ENCODE results near the gene PTPN1. TPM values are rescaled to one million over a fixed set of nuclear protein-coding genes. Genes with fewer than 3 reads are reported as not detected.

The PTPN1 gene
- total and polyA plus RNA-seq, 10 of the 15 experiments (the other 5 are each of a cell fraction or from before 2014, with no cell fraction given), result 15.9 to 74.7 (median 43.9) TPM

DNA sequence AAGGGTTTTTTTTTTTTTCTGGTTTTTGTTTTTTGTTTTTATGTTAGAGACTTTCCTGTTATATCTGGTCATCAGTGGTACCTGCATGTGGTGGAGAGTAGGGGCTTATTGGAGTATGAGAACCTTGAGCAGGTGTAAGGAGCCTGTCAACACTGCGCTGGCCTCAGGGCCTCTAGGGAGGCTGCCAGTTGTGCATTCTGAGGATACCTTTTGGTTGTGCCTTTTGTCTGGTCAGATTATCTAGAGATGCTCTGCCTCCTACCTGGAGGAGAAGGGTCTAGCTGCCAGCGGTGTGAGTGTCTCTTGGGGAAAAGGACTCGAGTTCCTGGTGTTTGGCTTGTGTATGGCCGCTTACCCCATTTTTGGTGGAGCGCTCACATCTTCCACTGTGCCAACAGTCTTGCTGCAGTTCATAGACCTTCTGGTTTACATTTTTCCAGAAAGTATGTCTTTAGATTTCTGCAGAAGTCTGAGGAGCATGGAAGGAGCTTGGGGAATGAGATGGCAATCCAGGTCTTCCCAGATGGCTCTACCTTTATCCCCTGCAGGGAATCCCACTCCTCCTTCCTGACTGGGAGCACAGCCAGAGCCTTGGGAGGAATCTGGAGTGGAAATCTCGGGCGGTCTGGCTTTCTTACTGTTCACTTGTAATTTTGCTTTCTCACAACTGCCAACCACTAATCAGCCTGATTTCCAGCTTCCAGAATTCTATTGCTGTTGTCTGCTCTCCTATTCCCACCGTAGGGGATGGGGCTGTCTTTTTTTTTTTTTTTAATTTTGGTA lies 49.9 kb downstream of the PTPN1 start:
- ChIA-PET CTCF (interaction anchor here (1.0 to 2.2 kb wide), 3 partner anchors 9 to 56 kb away, joined by 3 to 5 read pairs (median 4); no protein-coding TSS in a partner anchor), SMC1A (ENCODE audit: uncharacterized antibody, unreplicated experiment) (interaction anchor here (0.6 to 73.1 kb wide), 3 partner anchors 10 to 903 kb away, joined by 3 to 2799 read pairs (median 4); partner anchors contain the start of gene PTPN1), RAD21 (ENCODE audit: unreplicated experiment) (interaction anchor here (1.1 kb wide), 1 partner anchor 56 kb away, joined by 3 read pairs; no protein-coding TSS in a partner anchor), POLR2A (interaction anchor here (0.7 to 1.2 kb wide), 3 partner anchors 48 to 76 kb away, joined by 3 read pairs; no protein-coding TSS in a partner anchor)
- no peaks in the 10 kb centered on the region for H3K27me3 ChIP-seq (replicated peaks in 1 of 2; ENCODE audit: control insufficient read depth in 2 of 2, insufficient read depth in 2 of 2, low read length in 1 of 2)
- no peak overlapping the region for H3K4me3 ChIP-seq
- WGBS (ENCODE audit: insufficient coverage, insufficient replicate concordance, low lambda C conversion rate, missing lambda C conversion rate), result 81% methylated on average over 8 of the region's 8 CpGs
- H3K36me3 ChIP-seq (ENCODE audit: control insufficient read depth in 2 of 2, insufficient read depth in 2 of 2, low read length in 1 of 2), result peaks cover 11 to 38% of the 10 kb centered on the region in 2 experiments
- no TSS peak for BruUV-seq (replicated peaks)
- H3K9me3 ChIP-seq (replicated peaks; ENCODE audit: control insufficient read depth, insufficient read depth, low read length), result peaks cover 2% of the 10 kb centered on the region; the same call in 2 of the 3 replicates
- in situ Hi-C loops (cut with MboI), result no loop called here
- H4K20me1 ChIP-seq (ENCODE audit: control insufficient read depth, insufficient read depth), result no peaks in the 10 kb centered on the region
- H3K9ac ChIP-seq (ENCODE audit: control insufficient read depth, insufficient read depth, low read length), result no peak overlapping the region
- H2AFZ ChIP-seq (ENCODE audit: control insufficient read depth, low read depth, low read length), result no peak overlapping the region
- H3K79me2 ChIP-seq (ENCODE audit: control insufficient read depth, insufficient read depth, low read length), result peaks cover 49% of the 10 kb centered on the region
- no peak for ATAC-seq
- no peak for FAIRE-seq
- H3K4me1 ChIP-seq (ENCODE audit: control insufficient read depth, insufficient read depth, low read length), result peaks cover 7% of the 10 kb centered on the region; the same call in 1 of the 2 replicates
- H3K4me2 ChIP-seq (ENCODE audit: control insufficient read depth, insufficient read depth), result no peak overlapping the region
- H3K27ac ChIP-seq (ENCODE audit: control insufficient read depth, insufficient read depth), result no peak overlapping the region
- intact Hi-C loops (cut with micrococcal nuclease; ENCODE audit: unreplicated experiment), result no loop called here
- DNase-seq (ENCODE audit: low read depth, low spot score), result no peak
- TF ChIP-seq, protein P1, sequence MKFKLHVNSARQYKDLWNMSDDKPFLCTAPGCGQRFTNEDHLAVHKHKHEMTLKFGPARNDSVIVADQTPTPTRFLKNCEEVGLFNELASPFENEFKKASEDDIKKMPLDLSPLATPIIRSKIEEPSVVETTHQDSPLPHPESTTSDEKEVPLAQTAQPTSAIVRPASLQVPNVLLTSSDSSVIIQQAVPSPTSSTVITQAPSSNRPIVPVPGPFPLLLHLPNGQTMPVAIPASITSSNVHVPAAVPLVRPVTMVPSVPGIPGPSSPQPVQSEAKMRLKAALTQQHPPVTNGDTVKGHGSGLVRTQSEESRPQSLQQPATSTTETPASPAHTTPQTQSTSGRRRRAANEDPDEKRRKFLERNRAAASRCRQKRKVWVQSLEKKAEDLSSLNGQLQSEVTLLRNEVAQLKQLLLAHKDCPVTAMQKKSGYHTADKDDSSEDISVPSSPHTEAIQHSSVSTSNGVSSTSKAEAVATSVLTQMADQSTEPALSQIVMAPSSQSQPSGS (IDR thresholded peaks at IDR 0.05; ENCODE audit: low read length), result no peak
- TF ChIP-seq, protein P2, sequence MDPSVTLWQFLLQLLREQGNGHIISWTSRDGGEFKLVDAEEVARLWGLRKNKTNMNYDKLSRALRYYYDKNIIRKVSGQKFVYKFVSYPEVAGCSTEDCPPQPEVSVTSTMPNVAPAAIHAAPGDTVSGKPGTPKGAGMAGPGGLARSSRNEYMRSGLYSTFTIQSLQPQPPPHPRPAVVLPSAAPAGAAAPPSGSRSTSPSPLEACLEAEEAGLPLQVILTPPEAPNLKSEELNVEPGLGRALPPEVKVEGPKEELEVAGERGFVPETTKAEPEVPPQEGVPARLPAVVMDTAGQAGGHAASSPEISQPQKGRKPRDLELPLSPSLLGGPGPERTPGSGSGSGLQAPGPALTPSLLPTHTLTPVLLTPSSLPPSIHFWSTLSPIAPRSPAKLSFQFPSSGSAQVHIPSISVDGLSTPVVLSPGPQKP (IDR thresholded peaks at IDR 0.05; ENCODE audit: low read depth, low read length), result no peak
- no peak for TF ChIP-seq JUNB (IDR thresholded peaks at IDR 0.05)
- TF ChIP-seq RUNX3 (IDR thresholded peaks at IDR 0.05; ENCODE audit: low read length), result no peak

All from GM12878 (cell line).